HG03039 (cell line): Measurements from ENCODE around the gene ZNF660.
"Not testable (repeated sequence)": the region's sequence is repeated elsewhere in the genome, so short reads cannot be mapped to it uniquely, and the experiment has no call there.

ENCODE experiments used
- ATAC-seq: cut with Tn5 transposase; IDR thresholded peaks from one replicate; pipeline ENCODE4 v1.9.1; 2021; ENCODE audit warnings: mild to moderate bottlenecking, moderate library complexity; ENCODE audit not compliant: unreplicated experiment

Gene ZNF660

DNA sequence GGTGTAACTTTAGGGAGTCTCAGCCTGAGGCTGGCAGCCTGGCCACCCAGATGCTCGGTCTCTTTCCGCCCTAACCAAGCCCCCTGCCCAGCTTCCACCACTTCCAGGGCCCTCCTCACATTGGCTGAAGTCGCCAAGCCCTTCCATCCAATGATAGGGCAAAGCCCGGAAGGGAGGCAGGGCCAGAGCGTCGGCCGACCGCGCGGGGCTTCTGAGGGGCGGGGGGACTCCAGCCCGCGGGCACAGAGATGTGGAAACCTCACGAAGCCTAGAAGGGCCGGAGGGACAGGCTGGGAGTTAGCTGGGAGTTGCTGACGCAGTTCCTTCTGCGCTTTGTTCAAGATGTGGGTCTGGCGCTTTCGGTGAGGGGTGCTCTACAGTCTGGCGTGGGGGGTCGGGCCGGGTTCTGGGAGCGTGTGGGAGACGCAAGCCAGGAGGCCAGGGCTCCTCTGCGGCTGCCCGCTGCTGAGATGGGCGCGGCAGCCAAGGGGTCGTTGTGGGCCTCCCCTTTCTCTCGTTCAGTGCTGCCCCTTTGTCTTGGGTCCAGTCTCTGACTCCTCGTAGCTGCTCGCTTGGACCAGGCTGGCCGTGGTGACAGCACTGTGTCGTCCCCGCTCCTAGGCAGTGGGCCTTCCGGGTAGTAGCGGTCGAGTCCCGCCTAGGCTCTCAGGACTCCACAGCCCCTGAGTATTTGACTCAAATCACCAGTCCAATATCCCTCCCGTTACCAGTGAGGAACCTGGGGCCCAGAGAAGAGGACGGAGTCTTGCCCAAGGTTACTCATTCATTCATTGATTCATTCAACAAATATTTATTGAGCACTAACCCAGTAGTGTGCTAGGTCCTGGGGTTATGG is at the start of gene ZNF660:
Gene ZNF660, plus strand, starts transcription at position 319 of the 856 bp plus-strand sequence. CDS start 9,230 bp downstream, outside the sequence.
- peak; percentile 68 for ATAC-seq

DNA sequence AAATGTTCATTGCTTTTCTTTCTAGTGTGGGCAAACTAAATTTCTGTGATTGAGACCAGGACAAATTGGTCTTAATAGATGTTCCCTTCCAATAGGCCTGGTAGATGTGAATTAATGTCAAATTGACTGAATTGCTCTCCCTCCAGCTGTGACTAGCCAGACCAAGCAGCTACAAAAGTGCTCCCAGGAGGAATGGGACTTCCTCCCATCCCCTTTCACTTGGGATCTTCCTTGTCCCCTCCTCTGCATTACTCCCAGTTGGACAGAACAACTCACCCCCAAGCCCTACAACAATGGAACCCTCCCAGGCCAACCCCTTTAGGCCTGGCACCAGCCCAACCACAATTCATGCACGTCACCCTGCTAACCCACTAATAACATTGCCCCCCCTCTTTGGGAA is 49.4 kb upstream of the ZNF660 start:
- ATAC-seq: no peak

DNA sequence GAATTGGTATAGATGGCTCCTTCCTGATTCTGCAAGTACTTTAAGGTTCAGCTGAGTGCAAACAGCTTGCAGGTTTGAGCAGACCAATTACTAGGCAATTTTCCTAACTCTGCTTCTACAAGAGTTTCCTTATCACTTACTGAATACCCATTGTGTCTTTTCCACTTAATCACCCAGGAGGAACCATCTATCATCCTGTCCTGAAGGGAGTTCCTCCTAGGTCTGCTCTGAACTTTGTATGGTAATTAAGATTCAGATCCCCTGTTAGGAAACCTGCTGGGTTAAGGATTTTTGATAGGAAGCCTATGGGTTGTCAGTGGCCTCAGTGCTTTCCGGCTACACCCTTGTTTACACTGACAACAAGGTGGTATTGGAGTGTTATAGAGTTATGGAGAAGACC is 40.0 kb upstream of the ZNF660 start:
- ATAC-seq: not testable (repeated sequence)

DNA sequence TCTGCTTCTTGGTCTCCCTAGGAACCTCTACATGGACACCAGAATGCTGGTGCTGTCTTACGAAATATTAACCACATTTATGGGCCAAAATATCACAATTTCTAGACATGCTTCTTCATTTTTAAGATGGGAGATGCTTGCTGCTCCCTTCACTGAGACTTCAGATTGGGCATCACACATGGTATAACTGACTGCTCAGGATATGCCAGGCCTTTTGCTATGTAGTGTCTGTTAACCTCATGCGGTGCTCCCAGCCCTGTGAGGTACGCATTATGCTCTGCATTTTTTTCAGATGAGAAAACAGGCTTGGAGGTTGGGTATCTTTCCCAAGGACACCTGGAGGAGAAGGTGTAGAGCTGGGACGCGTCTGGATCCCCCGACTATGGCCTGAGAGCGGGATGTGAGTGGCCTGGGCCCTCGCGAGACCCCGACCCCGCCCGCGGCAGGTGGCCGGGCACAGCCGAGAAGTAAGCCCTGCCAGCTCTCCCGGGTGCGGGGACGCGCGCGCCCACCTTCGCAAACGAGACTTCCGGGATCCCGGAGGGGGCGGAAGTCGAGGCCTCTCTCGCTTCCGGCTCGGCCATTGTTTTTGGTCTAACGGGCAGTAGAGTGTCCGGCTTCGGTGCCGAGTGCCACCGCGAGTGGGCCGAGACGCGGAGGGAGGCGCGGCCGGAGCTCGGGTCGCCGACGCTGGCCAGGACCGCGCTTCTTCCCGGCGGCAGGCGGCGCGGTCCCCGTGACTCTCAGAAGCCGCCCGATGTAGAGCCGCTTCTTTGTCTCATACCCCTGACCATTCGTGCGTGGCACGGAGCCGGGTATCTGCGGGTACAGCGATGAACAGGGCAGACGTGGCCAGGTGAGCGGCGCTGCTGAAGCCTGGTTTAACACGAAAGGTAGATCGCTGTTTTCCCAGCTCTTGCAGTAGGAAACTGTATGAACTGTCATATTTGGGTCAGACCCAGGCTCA is 29.9 kb upstream of the ZNF660 start, which contains the start of gene ZKSCAN7:
Gene ZKSCAN7, plus strand, starts transcription at position 568 of the 967 bp plus-strand sequence. CDS start 1,855 bp downstream, outside the sequence.
- peak; percentile 53 for ATAC-seq

DNA sequence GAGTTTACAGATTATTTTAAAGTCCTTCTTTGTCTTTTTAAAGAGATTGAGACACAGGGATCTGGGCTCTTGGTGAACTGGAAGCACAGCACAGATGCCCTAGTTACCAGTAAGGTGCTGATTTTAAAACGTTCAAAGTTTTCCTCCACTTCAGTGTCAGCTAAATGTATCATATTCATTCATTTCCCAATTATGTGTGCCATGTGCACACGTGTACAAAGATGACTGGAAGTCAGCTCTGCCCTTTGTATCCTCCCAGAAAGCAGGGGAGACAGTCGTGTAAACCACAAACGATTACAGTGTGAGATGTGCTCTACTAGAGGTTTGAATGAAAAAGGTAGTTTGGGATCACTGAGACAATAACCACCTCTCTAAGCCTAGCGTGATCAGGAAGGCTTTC is 29.0 kb upstream of the ZNF660 start:
- ATAC-seq: no peak

DNA sequence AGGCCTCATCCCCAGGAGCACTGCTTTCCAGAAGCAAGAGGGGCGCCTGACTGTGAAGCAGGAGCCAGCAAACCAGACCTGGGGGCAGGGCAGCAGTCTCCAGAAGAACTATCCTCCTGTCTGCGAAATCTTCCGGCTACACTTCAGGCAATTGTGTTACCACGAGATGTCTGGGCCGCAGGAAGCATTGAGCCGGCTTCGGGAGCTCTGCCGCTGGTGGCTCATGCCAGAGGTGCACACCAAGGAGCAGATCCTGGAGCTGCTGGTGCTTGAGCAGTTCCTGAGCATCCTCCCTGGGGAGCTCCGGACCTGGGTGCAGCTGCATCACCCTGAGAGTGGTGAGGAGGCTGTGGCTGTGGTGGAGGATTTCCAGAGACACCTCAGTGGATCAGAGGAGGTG is 27.7 kb upstream of the ZNF660 start:
- ATAC-seq: no peak

DNA sequence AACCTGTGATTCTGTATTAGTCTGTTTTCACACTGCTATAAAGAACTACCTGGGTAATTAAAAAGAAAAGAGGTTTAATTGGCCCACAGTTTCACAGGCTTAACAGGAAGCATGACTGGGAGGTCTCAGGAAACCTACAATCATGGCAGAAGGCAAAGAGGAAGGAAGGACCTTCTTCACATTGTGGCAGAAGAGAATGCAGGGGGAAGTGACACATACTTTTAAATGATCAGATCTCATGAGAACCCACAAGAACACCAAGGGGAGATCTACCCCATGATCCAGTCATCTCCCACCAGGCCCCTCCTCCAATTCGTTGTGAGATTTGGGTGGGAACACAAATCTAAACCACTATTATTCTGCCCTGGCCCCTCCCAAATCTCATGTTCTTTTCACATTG is 23.7 kb upstream of the ZNF660 start:
- no peak for ATAC-seq

DNA sequence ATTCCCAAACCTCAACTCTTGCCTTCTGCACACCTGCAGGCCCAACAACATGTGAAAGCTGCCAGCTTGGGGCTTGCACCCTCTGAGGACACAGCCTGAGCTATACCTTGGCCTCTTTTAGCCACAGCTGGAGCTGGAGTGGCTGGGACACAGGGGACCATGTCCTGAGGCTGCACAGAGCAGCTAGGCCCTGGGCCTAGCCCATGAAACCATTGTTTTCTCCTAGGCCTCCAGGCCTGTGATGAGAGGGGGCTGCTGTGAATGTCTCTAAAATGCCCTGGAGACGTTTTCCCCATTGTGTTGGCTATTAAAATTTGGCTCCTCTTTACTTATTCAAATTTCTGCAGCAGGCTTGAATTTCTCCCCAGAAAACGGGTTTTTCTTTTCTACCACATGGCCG is 22.6 kb upstream of the ZNF660 start:
- no peak for ATAC-seq

DNA sequence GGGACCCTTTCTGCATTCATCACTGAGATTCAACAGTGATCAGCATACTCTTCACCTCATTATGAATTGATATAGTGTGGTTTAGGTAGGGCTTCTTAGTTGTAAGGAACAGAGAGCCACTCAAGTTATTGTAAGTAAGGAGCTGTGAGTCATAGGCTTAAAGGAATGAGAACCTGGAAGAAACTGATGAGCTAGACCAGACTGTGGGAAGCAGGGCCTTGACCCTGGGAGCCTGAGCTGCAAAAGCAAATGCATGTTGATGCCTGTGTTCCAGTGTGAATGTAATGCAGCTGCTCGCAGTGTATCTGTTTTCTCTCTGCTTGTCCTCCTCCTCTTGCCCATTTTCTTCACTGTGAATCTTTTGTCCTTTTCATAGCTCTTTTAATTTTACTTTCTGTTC is 16.2 kb upstream of the ZNF660 start:
- no peak for ATAC-seq

DNA sequence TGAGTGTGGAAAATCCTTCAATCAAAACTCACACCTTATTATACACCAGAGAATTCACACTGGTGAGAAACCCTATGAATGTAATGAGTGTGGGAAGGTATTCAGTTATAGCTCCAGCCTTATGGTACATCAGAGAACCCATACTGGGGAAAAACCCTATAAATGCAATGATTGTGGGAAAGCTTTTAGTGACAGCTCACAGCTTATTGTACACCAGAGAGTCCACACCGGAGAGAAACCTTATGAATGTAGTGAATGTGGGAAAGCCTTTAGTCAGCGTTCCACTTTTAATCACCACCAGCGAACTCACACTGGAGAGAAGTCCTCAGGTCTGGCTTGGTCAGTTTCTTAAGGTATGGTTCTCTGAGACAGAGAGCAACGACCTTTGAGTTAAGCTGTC is 13.7 kb upstream of the ZNF660 start:
- ATAC-seq: no peak

DNA sequence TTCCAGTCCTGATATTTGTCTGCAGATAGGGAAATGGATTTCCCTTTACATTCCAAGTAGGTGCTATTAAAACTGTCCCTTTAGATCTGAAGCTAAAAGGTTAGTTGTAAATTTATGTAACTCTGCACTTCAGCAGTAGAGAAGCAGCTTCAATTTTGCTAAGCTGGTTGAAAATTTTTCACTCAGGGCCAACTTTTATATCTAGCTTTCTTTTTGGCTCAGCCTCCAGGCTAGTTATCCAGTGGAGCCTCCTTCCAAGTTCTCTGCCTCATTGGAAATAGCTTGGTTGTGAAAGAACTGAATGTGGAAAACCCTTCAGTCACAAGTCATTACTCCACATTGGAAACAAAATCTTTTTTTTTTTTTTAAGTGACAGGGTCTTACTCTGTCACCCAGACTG is 8.2 kb upstream of the ZNF660 start:
- no peak for ATAC-seq

DNA sequence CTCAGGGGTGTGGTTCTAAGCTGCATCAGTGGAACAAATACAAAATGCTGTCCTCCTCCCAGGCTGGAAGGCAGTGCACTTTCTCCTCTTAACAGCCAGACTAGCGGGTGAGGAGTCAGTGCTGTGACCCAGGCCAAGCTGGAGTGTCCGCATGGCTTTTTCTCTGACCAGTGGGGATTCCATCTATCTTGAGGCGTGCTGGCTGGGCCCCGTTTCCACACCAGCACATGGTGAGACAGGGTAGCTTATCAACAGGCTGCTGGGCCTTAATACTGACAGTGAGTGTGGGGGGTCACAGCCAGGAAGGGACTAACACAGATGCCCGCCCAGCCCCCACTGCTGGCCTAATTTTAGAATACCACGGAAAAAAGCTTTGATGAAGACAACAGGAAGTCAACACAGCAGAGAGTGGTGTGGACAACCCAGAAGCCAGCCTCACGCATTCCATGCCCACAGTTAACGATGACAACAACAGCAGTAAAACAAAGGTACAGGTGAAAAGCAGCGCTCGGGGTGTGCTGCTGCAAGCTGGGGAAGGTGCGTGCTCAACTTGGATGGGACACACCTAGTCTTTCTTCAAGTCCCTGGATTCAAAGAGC is 7.3 kb upstream of the ZNF660 start:
- not testable (repeated sequence) for ATAC-seq

DNA sequence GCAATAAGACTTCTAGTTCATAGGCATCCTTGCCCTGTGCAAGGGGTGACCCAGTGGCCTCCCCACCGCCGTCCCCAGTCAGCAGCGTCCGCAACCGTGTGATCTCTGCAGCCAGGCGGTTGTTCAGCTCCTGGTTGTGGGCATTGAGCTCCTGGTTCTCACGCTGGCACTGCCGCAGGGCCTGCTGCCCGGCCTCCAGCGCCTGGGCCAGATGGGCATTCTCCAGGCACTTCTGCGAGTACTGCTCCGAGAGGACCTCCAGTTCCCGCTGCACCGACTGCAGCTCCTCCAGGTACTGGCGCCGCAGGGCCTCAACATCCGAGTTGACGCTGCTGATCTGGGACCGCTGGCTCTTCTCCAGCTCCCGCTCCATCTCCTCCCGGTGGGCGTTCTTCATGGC is 6.4 kb upstream of the ZNF660 start:
- ATAC-seq: not testable (repeated sequence)

DNA sequence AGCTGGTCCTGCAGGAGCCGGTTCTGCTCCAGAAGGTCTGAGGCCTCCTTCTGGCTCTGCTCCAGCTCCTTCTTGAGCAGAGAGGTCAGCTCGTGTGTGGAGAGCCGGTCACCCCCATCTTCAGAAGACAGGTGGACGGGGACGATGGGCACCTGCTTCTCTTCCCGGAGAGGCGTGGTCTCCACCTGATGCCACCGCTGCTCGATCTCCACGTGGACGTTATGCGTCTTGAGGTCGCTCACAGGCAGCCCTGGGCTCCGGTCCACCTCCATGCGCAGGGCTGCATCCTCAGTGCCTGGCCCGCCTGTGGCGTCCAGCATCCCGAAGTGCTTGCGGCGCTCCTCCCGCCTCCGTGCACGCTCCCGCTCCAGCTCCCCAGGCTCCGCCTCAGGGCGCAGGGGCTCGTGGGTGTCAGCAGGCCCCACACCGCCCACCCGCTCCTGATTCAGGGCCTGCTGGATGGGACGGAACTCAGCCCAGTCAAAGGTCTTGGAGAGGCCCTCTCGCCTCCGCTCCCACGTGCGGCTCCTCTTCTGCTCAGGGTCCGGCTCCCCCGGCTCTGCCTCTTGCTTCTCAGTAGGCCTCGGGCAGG is 5.7 kb upstream of the ZNF660 start:
- not testable (repeated sequence) for ATAC-seq

DNA sequence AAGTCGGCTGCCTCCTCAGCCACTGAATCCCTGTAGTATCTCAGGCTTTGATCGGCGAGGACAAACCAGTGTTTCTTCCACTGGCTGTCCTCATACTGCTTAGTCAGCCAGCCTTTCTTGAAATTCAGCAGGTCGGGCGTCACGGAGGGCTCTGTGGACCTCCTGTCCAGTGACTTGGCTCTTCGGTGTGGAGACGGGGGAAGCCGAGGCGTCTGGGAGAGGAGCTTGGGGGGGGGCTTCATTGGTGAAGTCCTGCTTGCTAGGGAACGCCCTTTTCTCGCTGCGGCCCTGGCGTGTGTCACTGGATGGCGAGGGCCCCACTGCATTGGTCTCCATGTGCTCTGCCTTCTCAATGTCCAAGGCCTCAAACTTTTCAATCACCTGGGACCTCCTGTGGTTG is 5.0 kb upstream of the ZNF660 start:
- ATAC-seq: not testable (repeated sequence)

DNA sequence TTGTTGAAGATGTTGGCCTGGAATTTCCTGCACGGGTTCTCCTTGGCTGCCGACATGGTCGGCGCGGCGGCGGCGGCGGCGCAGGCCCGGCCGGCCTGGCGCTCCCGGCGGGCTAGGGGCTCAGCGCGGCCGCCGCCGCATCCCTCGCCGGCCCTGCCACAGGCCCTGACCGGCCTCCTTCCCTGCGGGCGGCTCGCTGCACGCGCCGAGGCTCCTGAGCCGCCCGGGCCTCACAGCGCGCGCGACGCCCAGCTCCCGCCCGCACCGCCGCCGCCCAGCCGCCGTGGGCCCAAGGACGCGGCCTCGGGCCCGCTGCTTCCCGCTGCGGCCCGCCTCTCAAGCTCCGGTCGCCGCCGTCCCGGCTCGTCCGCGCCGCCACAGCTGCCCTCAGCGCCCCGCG is 3.8 kb upstream of the ZNF660 start:
- not testable (repeated sequence) for ATAC-seq

DNA sequence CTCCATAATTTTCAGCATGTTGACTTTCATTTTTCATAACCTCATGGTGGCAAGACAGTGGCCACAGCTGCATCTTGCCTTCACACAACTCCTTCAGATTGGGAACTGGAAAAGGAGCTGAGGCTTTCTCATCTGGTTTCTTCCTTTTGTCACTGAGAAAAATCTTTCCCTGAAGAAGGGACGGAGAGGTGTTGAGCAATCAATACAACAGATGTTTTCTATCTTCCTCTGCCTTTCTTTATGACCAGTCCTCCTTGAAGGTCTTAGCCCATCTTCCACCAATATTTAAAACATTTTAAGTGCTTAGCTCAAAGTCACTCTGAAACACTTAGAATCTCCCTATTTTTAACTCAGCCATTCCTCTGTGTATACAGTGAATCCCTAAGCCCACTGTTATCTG is 11.9 kb downstream of the ZNF660 start:
- no peak for ATAC-seq

DNA sequence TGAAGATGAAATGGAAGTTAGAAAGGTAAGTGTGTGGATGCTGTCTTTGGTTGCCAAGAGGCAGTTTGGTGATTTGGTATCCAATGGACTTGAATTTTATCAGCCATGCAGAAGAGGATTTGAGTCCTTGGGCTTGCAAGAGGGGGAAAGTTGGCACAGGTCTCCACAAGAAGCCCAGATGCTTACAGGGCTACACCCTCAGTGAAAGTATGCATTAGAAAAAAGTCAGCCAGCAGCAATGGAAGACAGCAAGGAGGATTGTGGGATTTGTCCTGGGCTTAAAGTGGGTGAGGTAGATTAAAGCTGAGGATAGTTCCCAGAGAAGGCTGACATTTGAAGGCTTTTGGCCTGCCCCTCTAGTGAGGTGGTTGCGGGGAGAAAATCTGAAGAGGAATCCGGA is 17.0 kb downstream of the ZNF660 start:
- no peak for ATAC-seq

DNA sequence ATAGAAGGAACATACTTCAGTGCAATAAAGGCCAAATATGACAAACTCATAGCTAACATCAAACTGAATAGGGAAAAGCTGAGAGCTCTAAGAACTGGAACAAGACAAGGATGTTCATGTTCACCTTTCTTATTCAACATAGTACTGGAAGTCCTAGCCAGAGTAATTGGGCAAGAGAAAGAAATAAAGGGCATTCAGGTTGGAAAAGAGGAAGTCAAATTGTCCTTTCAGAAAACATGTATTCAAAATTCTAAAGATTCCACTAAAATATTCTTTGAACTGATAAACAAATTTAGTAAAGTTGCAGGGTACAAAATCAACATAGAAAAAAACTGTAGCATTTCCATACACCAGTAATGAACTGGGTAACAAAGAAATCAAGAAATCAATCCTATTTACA is 27.9 kb downstream of the ZNF660 start:
- no peak for ATAC-seq

DNA sequence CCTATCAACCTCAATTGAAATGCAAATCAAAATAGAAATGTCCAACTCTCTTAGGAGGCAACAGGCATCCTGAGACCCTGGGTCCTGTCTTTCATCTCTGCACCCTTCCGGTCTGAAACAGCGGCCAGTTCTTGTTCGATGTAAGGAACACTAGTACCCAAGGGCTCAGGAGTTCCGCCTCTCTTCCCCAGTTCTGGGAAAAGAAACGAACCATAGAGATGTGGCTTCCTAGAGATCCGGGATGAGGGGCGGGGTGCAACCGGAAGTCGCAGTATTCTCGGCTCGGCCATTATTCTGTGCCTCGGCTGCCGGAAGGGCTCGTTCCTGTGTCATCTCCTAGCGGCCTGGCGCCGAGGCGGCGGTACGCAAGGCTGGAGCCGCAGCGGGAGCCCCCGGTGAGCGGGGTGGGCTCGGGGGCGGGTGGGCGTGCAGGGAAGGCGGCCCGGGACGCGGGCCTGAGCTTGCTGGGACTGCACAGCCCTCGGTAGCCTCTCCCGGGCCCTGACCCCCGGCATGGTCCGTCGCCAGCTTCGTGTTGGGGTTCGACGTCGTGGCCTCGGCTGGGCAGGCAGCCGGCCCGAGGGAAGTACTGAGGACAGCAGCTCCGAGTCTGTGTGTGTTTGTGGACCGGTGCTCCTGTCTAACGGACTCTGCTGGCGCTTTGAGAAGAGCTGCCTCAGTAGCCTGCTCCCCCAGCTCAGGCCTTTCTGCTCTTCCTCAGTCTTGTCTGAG is 40.2 kb downstream of the ZNF660 start, which contains the start of gene ZNF197:
Gene ZNF197, plus strand, starts transcription at position 288 of the 732 bp plus-strand sequence. CDS start 4,119 bp downstream, outside the sequence.
- peak; percentile 89 for ATAC-seq
